ENCODE measurements around the gene GKAP1.
"Not testable (repeated sequence)": the region's sequence is repeated elsewhere in the genome, so short reads cannot be mapped to it uniquely, and the experiment has no call there.

The GKAP1 gene

DNA sequence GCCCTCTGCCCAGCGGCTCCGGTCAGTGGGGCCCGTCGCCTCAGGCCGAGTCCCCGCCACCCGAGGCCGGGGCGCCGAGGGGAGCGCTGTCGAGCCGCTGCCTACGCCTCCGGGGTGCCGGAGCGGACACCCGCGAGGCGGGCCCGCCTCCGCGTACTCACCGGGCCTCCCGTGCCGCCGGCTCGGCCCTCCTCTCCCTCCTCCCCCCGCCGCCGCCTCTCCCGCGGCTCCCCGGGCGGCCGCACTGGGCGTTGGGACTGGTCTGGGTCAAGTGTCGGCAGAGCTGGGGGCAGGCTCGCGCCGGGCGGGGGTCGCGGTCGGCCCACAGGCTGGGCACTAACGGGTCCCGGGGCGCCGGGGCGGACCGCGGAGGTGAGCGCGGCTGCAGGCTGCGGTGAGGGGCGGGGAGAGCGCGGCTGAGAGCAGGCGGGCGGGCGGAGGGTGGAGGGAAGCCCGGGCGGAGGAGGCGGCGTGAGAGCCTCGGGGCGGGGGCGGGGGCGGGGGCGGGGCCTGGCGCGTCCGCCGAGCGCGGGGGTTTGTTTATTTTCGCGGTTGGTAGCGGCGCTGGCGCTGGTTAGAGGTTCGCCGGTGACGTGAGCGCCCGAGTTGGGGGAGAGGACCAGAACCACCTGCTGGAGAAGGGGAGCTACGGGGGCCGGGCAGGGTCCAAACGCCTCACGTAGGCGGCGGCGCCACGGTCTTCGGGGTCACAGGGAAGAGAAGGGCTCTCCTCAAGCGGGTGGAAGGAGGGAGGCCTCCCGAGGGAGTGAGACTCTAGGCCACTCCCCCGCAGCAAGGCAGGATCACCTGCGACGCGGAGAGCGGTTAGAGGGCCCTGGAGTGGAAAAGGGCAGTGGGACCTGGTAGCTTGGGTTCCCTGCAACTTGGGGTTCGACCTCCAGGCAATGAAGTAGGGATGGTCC, at the start of gene GKAP1:
GKAP1 (minus strand) TSS at position 414 of the 923 bp plus-strand sequence. CDS start 11,252 bp downstream, outside the sequence.
- H3K4me3 ChIP-seq (ENCODE audit: low read length), result peak within 1 kb of the TSS; percentile 69

DNA sequence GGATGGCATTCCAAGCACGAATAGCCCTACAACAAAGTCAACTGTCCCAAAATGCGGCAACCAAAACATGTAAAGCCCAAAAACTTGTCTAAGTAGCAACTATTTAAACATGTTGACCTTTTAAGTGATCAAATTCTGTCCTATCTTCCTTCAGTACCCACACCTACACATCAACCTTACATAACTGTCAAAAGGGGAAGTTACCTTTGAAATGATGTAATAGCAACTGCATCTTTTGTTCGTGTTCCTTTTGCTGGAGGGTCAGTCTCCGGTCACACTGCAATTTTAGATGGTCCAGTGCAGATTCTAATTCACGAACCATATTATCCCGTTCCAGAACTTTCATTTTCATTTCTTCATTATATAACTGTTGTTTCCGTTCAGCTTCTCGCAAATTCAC, 32.3 kb upstream of the GKAP1 start:
- H3K4me3 ChIP-seq (ENCODE audit: low read length), result not testable (repeated sequence)

GRCh38 chr9:83837070-83837643, 19.6 kb upstream of the GKAP1 start:
- H3K4me3 ChIP-seq (ENCODE audit: low read length), result not testable (repeated sequence)

- not testable (repeated sequence) for H3K4me3 ChIP-seq (ENCODE audit: low read length)
Observed at GRCh38 chr9:83830426-83831071, 13.0 kb upstream of the GKAP1 start.

GRCh38 chr9:83824986-83825623, 7.5 kb upstream of the GKAP1 start:
- H3K4me3 ChIP-seq (ENCODE audit: low read length), result not testable (repeated sequence)

DNA sequence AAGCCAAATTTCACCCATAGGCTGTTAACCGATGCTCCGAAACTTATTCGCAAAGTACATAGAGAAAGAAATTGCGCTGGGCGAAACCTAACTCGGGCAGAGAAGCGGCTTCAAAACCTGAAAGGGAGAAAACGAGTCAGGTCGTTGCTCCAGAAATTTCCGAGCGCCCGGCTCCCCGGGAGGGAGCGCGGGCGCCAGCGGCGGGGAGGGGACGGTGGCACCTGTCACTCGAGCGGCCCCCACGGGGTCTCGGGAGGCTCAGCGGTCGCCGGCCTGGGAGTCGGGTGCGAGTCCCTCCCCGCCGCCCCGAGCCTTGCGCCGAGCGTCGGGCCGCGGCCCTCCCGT, 586 bp downstream of the GKAP1 start:
- peak overlapping the region; percentile 69 for H3K4me3 ChIP-seq (ENCODE audit: low read length)

DNA sequence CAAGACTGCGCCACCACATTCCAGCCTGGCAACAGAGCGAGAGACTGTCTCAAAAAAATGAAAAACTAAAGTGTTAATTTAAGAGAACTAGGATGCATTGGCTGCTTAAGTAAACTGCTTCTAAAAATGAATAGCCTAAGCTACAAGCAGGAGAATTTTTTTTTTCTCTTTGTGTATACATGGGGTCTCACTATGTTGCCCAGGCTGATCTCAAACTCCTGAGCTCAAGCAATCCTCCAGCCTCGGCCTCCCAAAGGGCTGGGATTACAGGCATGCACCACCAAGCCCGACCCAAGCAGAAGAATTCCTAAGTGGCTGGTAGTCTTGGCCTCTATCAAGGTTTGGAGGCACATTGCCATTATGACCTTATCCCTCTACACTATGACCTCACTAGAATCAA, 2.4 kb downstream of the GKAP1 start:
- H3K4me3 ChIP-seq (ENCODE audit: low read length), result not testable (repeated sequence)

- not testable (repeated sequence) for H3K4me3 ChIP-seq (ENCODE audit: low read length)
Observed at GRCh38 chr9:83809213-83809612, 8.4 kb downstream of the GKAP1 start.

DNA sequence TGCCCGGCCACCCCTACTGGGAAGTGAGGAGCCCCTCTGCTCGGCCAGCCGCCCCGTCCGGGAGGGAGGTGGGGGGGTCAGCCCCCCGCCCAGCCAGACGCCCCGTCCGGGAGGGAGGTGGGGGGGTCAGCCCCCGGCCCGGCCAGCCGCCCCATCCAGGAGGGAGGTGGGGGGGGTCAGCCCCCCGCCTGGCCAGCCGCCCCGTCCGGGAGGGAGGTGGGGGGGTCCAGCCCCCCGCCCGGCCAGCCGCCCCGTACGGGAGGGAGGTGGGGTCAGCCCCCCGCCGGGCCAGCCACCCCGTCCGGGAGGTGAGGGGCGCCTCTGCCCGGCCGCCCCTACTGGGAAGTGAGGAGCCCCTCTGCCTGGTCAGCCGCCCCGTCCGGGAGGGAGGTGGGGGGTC, 13.1 kb downstream of the GKAP1 start:
- H3K4me3 ChIP-seq (ENCODE audit: low read length), result not testable (repeated sequence)

GRCh38 chr9:83803941-83804340, 13.6 kb downstream of the GKAP1 start:
- not testable (repeated sequence) for H3K4me3 ChIP-seq (ENCODE audit: low read length)

DNA sequence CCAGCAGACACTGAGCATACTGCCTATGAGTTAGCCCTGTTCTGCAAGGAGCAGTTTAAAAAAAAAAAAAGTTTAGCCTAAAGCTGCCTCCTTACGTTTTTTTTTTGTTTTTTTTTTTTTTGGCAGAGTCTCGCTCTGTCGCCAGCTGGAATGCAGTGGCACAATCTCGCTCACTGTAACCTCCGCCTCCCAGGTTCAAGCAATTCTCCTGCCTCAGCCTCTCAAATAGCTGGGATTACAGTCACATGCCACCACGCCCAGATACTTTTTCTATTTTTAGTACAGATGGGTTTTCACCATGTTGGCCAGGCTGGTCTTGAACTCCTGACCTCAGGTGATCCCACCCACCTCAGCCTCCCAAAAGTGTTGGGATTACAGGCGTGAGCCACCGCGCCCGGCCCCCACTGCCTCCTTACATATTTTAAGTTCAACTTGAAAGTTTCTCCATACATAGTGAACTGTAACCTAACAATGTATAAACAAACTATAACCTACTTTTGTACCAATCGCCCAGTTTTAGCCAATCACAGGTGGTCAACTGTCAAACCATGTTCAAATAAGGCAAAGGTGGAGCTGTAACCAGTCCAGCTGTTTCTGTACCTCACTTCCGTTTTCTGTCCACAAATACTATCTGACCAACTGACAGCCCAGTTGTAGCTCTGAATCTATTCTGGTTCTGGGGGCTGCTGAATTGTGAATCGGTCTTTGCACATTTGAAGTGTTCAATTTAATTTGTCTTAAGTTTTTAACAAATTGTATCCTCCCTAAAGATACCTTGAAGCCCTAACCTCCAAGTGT, 17.1 kb downstream of the GKAP1 start:
- no peak for TF ChIP-seq ZNF274 (IDR thresholded peaks at IDR 0.05; ENCODE audit: low read depth, low read length)
- H3K4me3 ChIP-seq (ENCODE audit: low read length), result no peak overlapping the region

- TF ChIP-seq ZNF274 (IDR thresholded peaks at IDR 0.05; ENCODE audit: low read depth, low read length), result no peak
- H3K4me3 ChIP-seq (ENCODE audit: low read length), result no peak overlapping the region
Observed at GRCh38 chr9:83794051-83794450, 23.5 kb downstream of the GKAP1 start.

- TF ChIP-seq ZNF274 (IDR thresholded peaks at IDR 0.05; ENCODE audit: low read depth, low read length), result no peak
- no peak overlapping the region for H3K4me3 ChIP-seq (ENCODE audit: low read length)
Observed at GRCh38 chr9:83792746-83793145, 24.8 kb downstream of the GKAP1 start.

DNA sequence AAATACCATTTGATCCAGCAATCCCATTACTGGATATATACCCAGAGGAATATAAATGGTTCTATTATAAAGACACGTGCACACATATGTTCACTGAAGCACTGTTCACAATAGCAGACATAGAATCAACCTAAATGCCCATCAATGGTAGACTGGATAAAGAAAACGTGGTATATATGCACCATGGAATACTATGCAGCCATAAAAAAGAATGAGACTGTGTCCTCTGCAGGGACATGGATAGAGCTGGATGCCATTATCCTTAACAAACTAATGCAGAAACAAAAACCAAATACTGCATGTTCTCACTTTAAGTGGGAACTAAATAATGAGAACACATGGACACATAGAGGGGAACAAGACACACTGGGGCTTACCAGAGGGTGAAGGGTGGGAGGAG, 39.4 kb downstream of the GKAP1 start:
- no peak for TF ChIP-seq ZNF274 (IDR thresholded peaks at IDR 0.05; ENCODE audit: low read depth, low read length)
- H3K4me3 ChIP-seq (ENCODE audit: low read length), result no peak overlapping the region

- H3K4me3 ChIP-seq (ENCODE audit: low read length), result no peak overlapping the region
- TF ChIP-seq ZNF274 (IDR thresholded peaks at IDR 0.05; ENCODE audit: low read depth, low read length), result no peak
Observed at GRCh38 chr9:83775932-83776331, 41.6 kb downstream of the GKAP1 start.
